ENCODE measurements around the gene IQGAP3.

Gene IQGAP3

GRCh38 chr1:156497078-156497742 is 75.2 kb downstream of the IQGAP3 start:
- H3K4me3 ChIP-seq (ENCODE audit: control insufficient read depth, low read depth, low read length), result no peak overlapping the region
- no peak for DNase-seq (ENCODE audit: low read depth)
- TF ChIP-seq CTCF (conservative IDR thresholded peaks at IDR 0.05; ENCODE audit: control insufficient read depth, insufficient read depth, low read depth, low read length), result no peak

- no peak for TF ChIP-seq CTCF (conservative IDR thresholded peaks at IDR 0.05; ENCODE audit: control insufficient read depth, insufficient read depth, low read depth, low read length)
- H3K4me3 ChIP-seq (ENCODE audit: control insufficient read depth, low read depth, low read length), result no peak overlapping the region
- DNase-seq (ENCODE audit: low read depth), result peak; percentile 56
These were observed 76.1 kb downstream of the IQGAP3 start for GRCh38 chr1:156496211-156496761.

GRCh38 chr1:156495401-156496140 is 76.8 kb downstream of the IQGAP3 start:
- peak; percentile 54 for DNase-seq (ENCODE audit: low read depth)

GRCh38 chr1:156494309-156494895 is 78.0 kb downstream of the IQGAP3 start:
- H3K4me3 ChIP-seq (ENCODE audit: control insufficient read depth, low read depth, low read length), result no peak overlapping the region

More at GRCh38 chr1:156495401-156496140, 76.8 kb downstream of the IQGAP3 start:
- no peak overlapping the region for H3K4me3 ChIP-seq (ENCODE audit: control insufficient read depth, low read depth, low read length)
- no peak for TF ChIP-seq CTCF (conservative IDR thresholded peaks at IDR 0.05; ENCODE audit: control insufficient read depth, insufficient read depth, low read depth, low read length)

GRCh38 chr1:156493742-156494141 is 78.6 kb downstream of the IQGAP3 start:
- no peak overlapping the region for H3K4me3 ChIP-seq (ENCODE audit: control insufficient read depth, low read depth, low read length)
- no peak for DNase-seq (ENCODE audit: low read depth)
- no peak for TF ChIP-seq CTCF (conservative IDR thresholded peaks at IDR 0.05; ENCODE audit: control insufficient read depth, insufficient read depth, low read depth, low read length)

More at GRCh38 chr1:156494309-156494895, 78.0 kb downstream of the IQGAP3 start:
- TF ChIP-seq CTCF (conservative IDR thresholded peaks at IDR 0.05; ENCODE audit: control insufficient read depth, insufficient read depth, low read depth, low read length), result no peak
- no peak for DNase-seq (ENCODE audit: low read depth)

- no peak overlapping the region for H3K4me3 ChIP-seq (ENCODE audit: control insufficient read depth, low read depth, low read length)
- no peak for TF ChIP-seq CTCF (conservative IDR thresholded peaks at IDR 0.05; ENCODE audit: control insufficient read depth, insufficient read depth, low read depth, low read length)
- no peak for DNase-seq (ENCODE audit: low read depth)
These were observed 79.2 kb downstream of the IQGAP3 start for GRCh38 chr1:156493154-156493631.

Measured in fibroblast of mammary gland (primary cell).